ENCODE measurements around the gene FAM20C.

Gene FAM20C

DNA sequence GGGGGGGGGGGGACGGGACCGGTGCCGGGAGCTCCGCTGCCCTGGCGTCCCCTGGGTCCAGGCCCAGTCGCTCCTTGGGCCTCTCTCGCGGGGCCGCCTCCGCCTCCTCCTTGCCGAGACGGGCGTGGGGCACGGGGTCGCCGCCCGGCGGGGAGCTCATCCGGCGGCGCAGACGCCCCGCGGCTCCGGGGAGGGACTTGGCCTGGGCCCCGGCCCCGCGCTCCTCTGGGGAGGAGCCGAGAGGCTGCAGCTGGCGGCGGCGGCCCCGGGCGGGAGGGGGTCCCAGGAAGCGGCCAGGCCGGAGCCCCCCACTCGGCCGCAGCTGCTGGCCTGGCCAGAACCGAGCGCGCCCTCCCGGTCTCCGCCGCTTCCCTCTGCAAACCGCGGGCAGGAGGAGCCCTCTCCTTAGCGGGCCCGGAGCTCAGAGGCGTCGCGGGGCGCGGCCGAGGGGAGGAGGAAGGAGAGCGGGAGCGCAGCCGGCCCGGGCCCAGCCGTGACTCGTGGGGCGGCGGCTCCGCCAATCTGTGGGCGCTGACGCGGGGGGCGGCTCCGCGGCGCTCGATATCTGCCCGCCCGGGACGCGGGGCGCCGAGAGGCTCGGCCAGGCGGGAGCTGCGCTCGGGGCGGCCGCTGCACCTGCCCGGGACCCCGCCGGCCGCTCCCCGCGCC, at the start of gene FAM20C:
TSS of gene FAM20C (plus strand) at position 591 of the 669 bp plus-strand sequence. CDS start 629 bp downstream, outside the sequence.
- no peak for FAIRE-seq

DNA sequence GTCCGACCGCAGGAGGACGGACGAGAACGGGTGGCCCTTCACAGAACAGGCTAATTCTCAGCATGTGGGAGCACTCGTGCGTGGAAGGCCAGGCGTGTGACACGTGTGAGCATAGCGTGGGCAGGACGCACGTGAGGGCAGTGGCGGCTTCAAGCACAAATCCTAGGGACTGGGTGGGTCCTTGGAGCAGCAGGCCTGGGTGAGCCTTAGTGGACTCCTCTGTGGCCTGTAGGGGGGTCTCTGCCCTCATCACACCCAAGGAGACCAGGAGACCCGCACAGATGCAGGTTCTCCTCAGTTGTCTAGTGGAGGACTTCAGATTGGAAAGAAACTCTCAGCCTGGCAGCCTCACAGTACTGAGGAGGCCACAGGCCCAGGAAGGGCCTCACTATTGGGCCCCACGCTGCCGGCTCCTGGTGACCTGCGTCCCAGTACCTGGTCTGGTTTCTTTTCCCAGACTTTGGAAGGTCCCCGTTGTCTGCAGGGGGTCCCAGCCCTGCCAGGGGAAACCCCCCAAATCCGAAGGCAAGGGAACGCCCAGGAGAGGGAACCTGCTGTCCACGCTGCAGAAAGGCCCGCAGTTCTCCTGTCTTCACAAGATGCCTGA, 49.1 kb upstream of the FAM20C start:
- FAIRE-seq = no peak

DNA sequence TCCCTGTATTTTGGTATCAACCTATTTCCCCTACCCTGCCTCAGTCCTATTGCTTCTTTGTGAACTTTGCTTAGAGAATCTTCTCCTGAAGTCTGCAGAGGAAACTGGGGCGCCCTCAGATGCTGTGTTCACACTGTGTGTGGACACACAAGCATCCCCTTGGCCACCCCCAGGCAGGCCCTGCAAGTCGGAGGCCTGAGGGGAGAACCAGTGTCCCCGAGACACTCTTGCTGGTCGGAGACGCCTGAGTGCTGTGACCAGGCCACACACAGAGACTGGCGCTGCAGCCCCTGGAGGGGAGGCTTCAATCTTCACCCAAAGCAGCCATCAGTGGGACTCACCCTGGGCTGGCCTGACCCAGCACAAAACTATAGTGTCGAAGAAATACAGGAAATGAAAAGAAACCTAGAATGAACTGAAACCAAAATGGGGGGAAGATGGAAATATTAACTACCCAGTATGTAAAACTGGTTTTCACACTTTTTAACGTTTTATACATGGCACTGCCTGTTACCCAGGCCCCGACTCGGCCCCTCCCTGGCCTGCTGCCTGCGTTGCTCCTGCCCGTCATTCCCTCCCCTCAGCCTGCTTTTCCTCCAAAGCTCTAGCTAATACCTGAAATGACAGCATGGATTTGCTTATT, 48.4 kb upstream of the FAM20C start:
- FAIRE-seq = no peak

DNA sequence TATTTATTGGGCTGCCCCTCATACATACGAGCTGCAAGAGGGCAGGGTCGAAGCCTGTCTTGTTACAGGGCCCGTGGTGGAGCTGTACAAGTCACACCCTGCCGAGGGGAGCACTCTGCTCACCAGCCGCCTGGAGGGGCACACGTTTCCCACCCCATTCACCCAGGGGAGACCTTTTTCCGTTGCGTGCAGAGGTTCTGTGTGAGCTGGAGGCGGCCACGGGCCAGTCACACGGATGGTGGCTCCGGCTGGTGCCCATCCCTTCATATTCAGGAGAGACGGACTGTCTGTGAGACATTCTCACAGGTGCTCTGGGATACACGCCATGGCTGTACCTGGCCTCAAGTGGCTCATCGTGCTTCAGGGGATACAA, 47.9 kb upstream of the FAM20C start:
- FAIRE-seq = no peak

DNA sequence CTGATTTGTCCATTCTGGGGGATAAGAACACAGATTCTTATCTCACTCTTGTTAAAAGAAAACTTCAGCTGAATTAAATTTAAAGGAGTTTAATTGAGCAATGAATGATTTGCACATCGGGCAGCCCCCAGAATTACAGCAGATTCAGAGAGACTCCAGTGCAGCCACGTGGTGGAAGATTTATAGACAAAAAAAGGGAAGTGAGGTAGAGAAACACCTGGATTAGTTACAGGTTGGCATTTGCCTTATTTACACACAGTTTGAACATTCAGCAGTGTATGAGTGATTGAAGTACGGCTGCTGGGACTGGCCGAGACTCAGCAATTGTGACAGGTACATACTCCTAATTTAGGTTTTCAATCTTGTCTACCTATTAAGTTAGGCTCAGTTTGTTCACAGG, 46.5 kb upstream of the FAM20C start:
- no peak for FAIRE-seq

GRCh38 chr7:148543-148931, 43.8 kb upstream of the FAM20C start:
- no peak for FAIRE-seq

- FAIRE-seq = peak; percentile 37
Observed at GRCh38 chr7:148932-149790, 43.2 kb upstream of the FAM20C start.

GRCh38 chr7:149791-150636, 42.4 kb upstream of the FAM20C start:
- no peak for FAIRE-seq

DNA sequence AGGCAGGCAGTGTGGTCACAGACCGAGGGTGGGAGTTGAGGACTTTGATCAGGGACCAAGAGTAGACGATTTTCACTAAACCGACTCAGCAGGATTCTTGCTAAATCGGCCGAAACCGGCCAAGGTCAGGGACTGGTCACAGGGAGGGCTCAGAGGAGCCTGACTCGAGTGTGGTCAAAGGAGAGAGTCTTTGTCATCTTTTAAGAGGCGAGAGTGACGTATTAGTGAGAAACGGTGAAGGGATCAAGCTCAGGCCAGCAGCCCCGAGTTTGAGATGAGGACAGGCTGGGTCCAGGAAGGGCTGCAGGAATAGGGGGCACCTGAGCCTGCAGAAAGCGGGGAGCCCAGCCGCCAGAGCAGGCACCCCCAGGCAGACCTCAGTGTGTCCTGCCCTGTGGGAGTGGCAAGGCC, 41.6 kb upstream of the FAM20C start:
- no peak for FAIRE-seq

DNA sequence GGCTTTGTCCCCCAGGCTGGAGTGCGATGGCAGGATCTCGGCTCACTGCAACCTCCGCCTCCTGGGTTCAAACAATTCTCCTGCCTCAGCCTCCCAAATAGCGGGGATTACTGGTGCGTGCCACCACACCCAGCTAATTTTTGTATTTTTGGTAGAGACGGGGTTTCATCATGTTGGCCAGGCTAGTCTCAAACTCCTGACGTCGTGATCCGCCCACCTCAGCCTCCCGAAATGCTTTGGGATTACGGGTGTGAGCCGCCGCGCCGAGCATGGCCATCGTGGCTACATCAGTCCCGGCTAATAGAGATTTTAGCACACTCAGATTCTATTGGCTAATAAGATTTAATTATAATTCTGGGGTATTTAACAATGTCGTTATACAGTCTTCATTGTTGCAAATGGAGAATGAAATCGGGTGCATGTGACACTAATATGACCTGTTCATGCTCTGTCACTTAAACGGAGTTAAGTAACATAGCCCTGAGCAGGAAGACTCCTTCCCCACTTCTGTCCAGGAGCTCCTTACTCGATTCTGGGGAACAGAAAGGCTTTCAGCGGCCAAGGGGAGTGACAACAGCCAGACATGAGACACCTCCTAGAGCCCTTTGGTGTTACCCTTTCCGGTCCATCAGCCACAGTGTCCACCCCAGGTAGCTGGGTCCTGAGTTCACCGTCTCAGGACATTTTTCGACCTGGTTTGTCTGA, 40.9 kb upstream of the FAM20C start:
- no peak for FAIRE-seq

- no peak for FAIRE-seq
Observed at GRCh38 chr7:152702-153391, 39.5 kb upstream of the FAM20C start.

DNA sequence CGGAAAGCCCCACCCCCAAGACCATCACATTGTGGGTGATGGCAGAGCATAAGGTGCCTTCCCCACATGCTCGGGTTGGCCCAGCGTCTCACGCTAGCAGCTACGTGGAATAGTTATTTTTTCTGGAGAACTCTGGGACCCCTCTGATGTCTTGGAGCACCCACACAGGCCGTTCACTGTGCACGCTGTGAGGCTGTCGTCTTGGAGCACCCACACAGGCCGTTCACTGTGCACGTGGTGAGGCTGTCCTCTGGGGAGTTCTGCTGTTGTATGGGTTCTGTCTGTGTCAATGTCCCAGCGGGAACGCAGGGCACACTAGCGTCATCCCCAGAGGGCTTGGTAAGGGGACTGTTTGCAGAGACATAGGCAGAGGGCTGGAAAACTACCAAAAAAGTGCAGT, 38.8 kb upstream of the FAM20C start:
- no peak for FAIRE-seq

- no peak for FAIRE-seq
Observed at GRCh38 chr7:154096-154799, 38.1 kb upstream of the FAM20C start.

DNA sequence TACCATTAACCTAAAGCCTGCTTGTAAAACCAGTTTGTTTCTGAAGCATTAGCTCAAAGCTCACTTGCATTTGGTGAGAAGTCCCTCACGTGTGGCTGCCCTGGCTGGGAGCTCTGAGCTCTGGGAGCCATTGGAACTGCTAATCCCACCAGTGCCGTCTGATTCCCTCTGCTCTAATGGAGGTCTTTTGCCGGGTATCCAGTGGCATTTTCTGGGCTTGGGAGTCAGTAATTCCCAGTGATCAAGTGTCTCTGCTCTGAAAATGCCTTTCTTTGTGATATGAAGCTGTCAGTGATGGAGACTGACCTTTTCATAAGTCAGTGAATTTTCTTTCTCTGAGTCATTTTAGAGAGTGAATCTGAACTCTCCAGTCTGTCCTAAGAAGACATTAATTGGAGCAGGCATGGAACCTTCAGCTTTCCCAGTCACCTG, 36.9 kb upstream of the FAM20C start:
- no peak for FAIRE-seq

- FAIRE-seq = no peak
Observed at GRCh38 chr7:156111-157007, 36.0 kb upstream of the FAM20C start.

- FAIRE-seq = no peak
Observed at GRCh38 chr7:157008-157310, 35.4 kb upstream of the FAM20C start.

GRCh38 chr7:157771-158625, 34.4 kb upstream of the FAM20C start:
- FAIRE-seq = no peak

GRCh38 chr7:158771-159170, 33.6 kb upstream of the FAM20C start:
- no peak for FAIRE-seq

All from TTC549 (cell line).